HepG2 (cell line): ENCODE measurements around the gene ZFHX3. TPM values are rescaled to one million over a fixed set of nuclear protein-coding genes. Genes with fewer than 3 reads are reported as not detected.

ENCODE experiments used
- ATAC-seq: fragments of 200-7000 bp; cut with Tn5 transposase; 3 replicates; pipeline ENCODE4 v1.9.1; 2020; ENCODE audit warnings: mild to moderate bottlenecking, moderate library complexity
- BruUV-seq: library from RNA; stranded (reverse); fragments of 400-500 nt; replicated peaks from 2 replicates; lab custom pipeline; 2021; lab: Mats Ljungman, UMichigan
- CTCF ChIA-PET: fragments of 300-600 bp; formaldehyde crosslinking; extraction: SDS; loops from one replicate; lab custom pipeline; 2021; ENCODE audit warnings: low total read pairs, inconsistent platforms, low intra/inter-chr PET ratio; lab: Yijun Ruan, JAX
- POLR2A ChIA-PET: fragments of 350-600 bp; sonication (Branson Sonifier 250); formaldehyde crosslinking; loops from one replicate; lab custom pipeline; 2020; ENCODE audit warnings: antibody characterized with exemption, inconsistent platforms; lab: Yijun Ruan, JAX
- DNase-seq: peaks from one replicate; pipeline ENCODE4 v3.0.0-alpha.2; 2015; ENCODE audit warnings: low spot score
- FAIRE-seq: peaks from 3 replicates; lab custom pipeline; 2011; peaks lifted over from hg19 to GRCh38; lab: Jason Lieb, UNC
- H2AFZ ChIP-seq: one replicate; pipeline ENCODE4 v1.6.1; 2011; ENCODE audit warnings: low read length, inconsistent platforms
- H3K27ac ChIP-seq: fragments of 300-600 bp; 3 replicates; pipeline ENCODE4 v1.8.0; 2011; ENCODE audit warnings: mixed run types, mild to moderate bottlenecking, mixed read lengths, low read length, inconsistent platforms; ENCODE audit not compliant: insufficient read depth; ENCODE audit errors: extremely low read length
- H3K27me3 ChIP-seq, 2 experiments: fragments of 200-600 bp in 1 of 2; 2 replicates in 1 of 2; 3 replicates in 1 of 2; pipeline versions ENCODE4 v1.6.0 to v1.8.0; 2011; ENCODE audit warnings: low read length in 2 of 2, mild to moderate bottlenecking in 2 of 2, moderate library complexity in 2 of 2, inconsistent platforms in 1 of 2; ENCODE audit not compliant: insufficient read depth in 2 of 2, control insufficient read depth in 1 of 2
- H3K36me3 ChIP-seq, 2 experiments: fragments of 200-600 bp in 1 of 2; replicated peaks in 1 of 2; 2 replicates in 1 of 2; 3 replicates in 1 of 2; pipeline versions ENCODE4 v1.5.1 to v1.8.0; 2011; ENCODE audit warnings: low read length in 2 of 2, inconsistent platforms in 1 of 2; ENCODE audit not compliant: insufficient read depth in 2 of 2, control insufficient read depth in 1 of 2
- H3K4me1 ChIP-seq: 2 replicates; pipeline ENCODE4 v1.5.1; 2012; ENCODE audit warnings: low read length, inconsistent platforms; ENCODE audit not compliant: insufficient read depth
- H3K4me2 ChIP-seq: 2 replicates; pipeline ENCODE4 v1.6.0; 2011; ENCODE audit warnings: low read depth, low read length, inconsistent platforms
- H3K4me3 ChIP-seq, 3 experiments: fragments of 200-600 bp in 1 of 3; sonication (generic), shearing (Covaris generic) in 1 of 3; replicated peaks in 1 of 3; 2 replicates each; pipeline ENCODE4 v1.5.1; 2011 to 2016; ENCODE audit warnings: low read length in 3 of 3, inconsistent platforms in 2 of 3, low read depth in 2 of 3, mild to moderate bottlenecking in 2 of 3, control low read depth in 1 of 3, mixed read lengths in 1 of 3; ENCODE audit not compliant: insufficient read depth in 1 of 3
- H3K79me2 ChIP-seq: one replicate; pipeline ENCODE4 v1.6.1; 2011; ENCODE audit warnings: low read length, inconsistent platforms; ENCODE audit not compliant: insufficient read depth
- H3K9ac ChIP-seq: 2 replicates; pipeline ENCODE4 v1.6.0; 2011; ENCODE audit warnings: mild to moderate bottlenecking, low read depth, low read length, inconsistent platforms; ENCODE audit not compliant: insufficient read depth
- H3K9me3 ChIP-seq: 2 replicates; pipeline ENCODE4 v1.5.1; 2012; ENCODE audit warnings: mild to moderate bottlenecking, low read length
- H4K20me1 ChIP-seq: 2 replicates; pipeline ENCODE4 v1.6.0; 2011; ENCODE audit warnings: inconsistent platforms, mild to moderate bottlenecking, low read length, moderate library complexity; ENCODE audit not compliant: insufficient read depth
- DNMT1 ChIP-seq: sonication (generic); formaldehyde crosslinking; IDR thresholded peaks from 2 replicates; pipeline ENCODE4 v1.5.1; 2020; ENCODE audit warnings: mild to moderate bottlenecking, missing genetic modification reagents
- MTA1 ChIP-seq: sonication (generic); formaldehyde crosslinking; IDR thresholded peaks from 2 replicates; pipeline ENCODE4 v1.4.0; 2020; ENCODE audit warnings: missing genetic modification reagents, mild to moderate bottlenecking, borderline replicate concordance
- TEAD3 ChIP-seq: optimal IDR thresholded peaks from 2 replicates; pipeline ENCODE3; 2016; ENCODE audit warnings: borderline replicate concordance
- ZBTB39 ChIP-seq: sonication (generic); formaldehyde crosslinking; IDR thresholded peaks from 2 replicates; pipeline ENCODE4 v1.5.0; 2020; ENCODE audit warnings: missing genetic modification reagents
- ZMYM4 ChIP-seq: sonication (generic); formaldehyde crosslinking; IDR thresholded peaks from 2 replicates; pipeline ENCODE4 v1.8.1; 2023; ENCODE audit warnings: mild to moderate bottlenecking, missing genetic modification reagents
- ZNF432 ChIP-seq: sonication (generic); formaldehyde crosslinking; IDR thresholded peaks from 2 replicates; pipeline ENCODE4 v1.5.0; 2020; ENCODE audit warnings: missing genetic modification reagents, mild to moderate bottlenecking, borderline replicate concordance
- WGBS: methylation state at CpG from one replicate; pipeline ENCODE4 v1.1.6; 2017; ENCODE audit warnings: low lambda C conversion rate; 5-methylcytosine and 5-hydroxymethylcytosine counted together
- in situ Hi-C: cut with HindIII; loops from 2 replicates; pipeline ENCODE4 v1.10.0; 2017; ENCODE audit warnings: low pct_unique_long_range_greater_than_20kb; ENCODE audit not compliant: extremely low pct_ligation_motif_present
- intact Hi-C: fragments of 100-400 bp; cut with micrococcal nuclease; formaldehyde crosslinking; loops from one replicate; pipeline ENCODE4 v1.10.0; 2022; ENCODE audit not compliant: unreplicated experiment
- polyA plus RNA-seq, 8 experiments: library from polyadenylated mRNA; depleted of rRNA in 3 of 8; stranded (reverse) in 7 of 8; unstranded in 1 of 8; fragments of >200 nt; fragmentation: Illumina TruSeq in 4 of 8; extraction: Trizol in 4 of 8; gene quantifications; 2 replicates each; pipeline versions ENCODE4 v1.2.1 to v1.2.3, GENCODE V29; 2011 to 2016; ENCODE audit warnings: low read depth in 4 of 8, missing spikeins in 1 of 8, mixed read lengths in 1 of 8; ENCODE audit not compliant: insufficient read depth in 1 of 8
- total RNA-seq, 5 experiments: library from RNA; depleted of rRNA; stranded (reverse); fragments of >200 nt; fragmentation: Illumina TruSeq; extraction: Trizol; gene quantifications; 2 replicates each; pipeline ENCODE4 v1.2.3, GENCODE V29; 2016; ENCODE audit warnings: low read depth in 1 of 5

ZFHX3 gene
- total and polyA plus RNA-seq, 2 of the 13 experiments (the other 11 are each of a cell fraction or from before 2014, with no cell fraction given): 5.0 to 6.0 TPM

- TF ChIP-seq ZBTB39 (CRISPR knock-in tag) (no peak), DNMT1 (CRISPR knock-in tag) (no peak), ZNF432 (no peak)
Observed at GRCh38 chr16:72991211-72991610, 56.7 kb downstream of the ZFHX3 start (continued).

GRCh38 chr16:72990571-72990970 lies 57.4 kb downstream of the ZFHX3 start:
- no peak overlapping the region for H3K4me3 ChIP-seq
- no peak overlapping the region for H2AFZ ChIP-seq

More at GRCh38 chr16:72990571-72990970, 57.4 kb downstream of the ZFHX3 start:
- DNase-seq (no peak), FAIRE-seq (no peak), ATAC-seq (no peak)
- 85% methylated on average over 14 of the region's 14 CpGs for WGBS
- Histone ChIP-seq H3K27me3 (no peaks in the 10 kb centered on the region), H3K4me2 (no peak overlapping the region), H3K36me3 (peaks cover 1 to 3% of the 10 kb centered on the region in 2 experiments; a peak in 2 of 5 replicates), H3K79me2 (peaks cover 91% of the 10 kb centered on the region), H3K27ac (no peak overlapping the region), H3K9ac (no peak overlapping the region), H3K9me3 (no peaks in the 10 kb centered on the region), H4K20me1 (peaks cover 34% of the 10 kb centered on the region; the same call in 1 of the 2 replicates), H3K4me1 (peaks cover 74% of the 10 kb centered on the region)
- intact Hi-C loops (no loop called here), in situ Hi-C loops (no loop called here)
- ChIA-PET POLR2A (no interaction called here), CTCF (no interaction called here)
- BruUV-seq: no TSS peak
- TF ChIP-seq TEAD3: peak; percentile 2
- TF ChIP-seq ZMYM4 (CRISPR knock-in tag): no peak
- TF ChIP-seq MTA1 (CRISPR knock-in tag): no peak
